Mesendoderm (in vitro differentiated cells): ENCODE measurements around the gene PDE1C.

Source experiments
- DNase-seq: peaks from one replicate; pipeline ENCODE4 v3.0.0; 2013
- H2AK5ac ChIP-seq: 2 replicates; pipeline ENCODE4 v1.6.1; 2013; ENCODE audit warnings: low read length, inconsistent platforms
- H2BK120ac ChIP-seq: 2 replicates; pipeline ENCODE4 v1.6.1; 2013; ENCODE audit warnings: low read depth, mild to moderate bottlenecking, low read length, moderate library complexity, mixed read lengths
- H2BK15ac ChIP-seq: replicated peaks from 2 replicates; pipeline ENCODE4 v1.6.1; 2013; ENCODE audit warnings: low read depth, mild to moderate bottlenecking, moderate library complexity
- H2BK5ac ChIP-seq: 2 replicates; pipeline ENCODE4 v1.6.1; 2013; ENCODE audit warnings: low read length, inconsistent platforms
- H3K18ac ChIP-seq: 2 replicates; pipeline ENCODE4 v1.6.1; 2013; ENCODE audit warnings: mild to moderate bottlenecking, low read length, mixed read lengths
- H3K23ac ChIP-seq: one replicate; pipeline ENCODE4 v1.6.1; 2013; ENCODE audit warnings: low read length
- H3K27ac ChIP-seq: 2 replicates; pipeline ENCODE4 v1.5.1; 2013; ENCODE audit warnings: low read depth, mild to moderate bottlenecking, inconsistent platforms, low read length, moderate library complexity
- H3K27me3 ChIP-seq: 2 replicates; pipeline ENCODE4 v1.6.1; 2013; ENCODE audit warnings: low read length, control low read depth, mild to moderate bottlenecking, inconsistent platforms; ENCODE audit not compliant: insufficient read depth, poor library complexity
- H3K36me3 ChIP-seq: 2 replicates; pipeline ENCODE4 v1.6.1; 2013; ENCODE audit warnings: low read length, inconsistent platforms; ENCODE audit not compliant: control insufficient read depth, insufficient read depth
- H3K4ac ChIP-seq: one replicate; pipeline ENCODE4 v1.6.1; 2013; ENCODE audit warnings: low read depth, mild to moderate bottlenecking, low read length, moderate library complexity
- H3K4me1 ChIP-seq: 2 replicates; pipeline ENCODE4 v1.6.1; 2013; ENCODE audit warnings: low read depth, low read length, inconsistent platforms; ENCODE audit not compliant: control insufficient read depth
- H3K4me2 ChIP-seq: 2 replicates; pipeline ENCODE4 v1.6.1; 2013; ENCODE audit warnings: low read length
- H3K4me3 ChIP-seq: 2 replicates; pipeline ENCODE4 v1.5.1; 2013; ENCODE audit warnings: mild to moderate bottlenecking, low read length
- H3K56ac ChIP-seq: one replicate; pipeline ENCODE4 v1.6.1; 2013; ENCODE audit warnings: low read length
- H3K79me1 ChIP-seq: 2 replicates; pipeline ENCODE4 v1.6.1; 2013; ENCODE audit warnings: low read length, inconsistent platforms
- H3K79me2 ChIP-seq: 2 replicates; pipeline ENCODE4 v1.6.1; 2013; ENCODE audit warnings: mild to moderate bottlenecking, low read length; ENCODE audit not compliant: control insufficient read depth, insufficient read depth
- H3K9ac ChIP-seq: 2 replicates; pipeline ENCODE4 v1.6.1; 2013; ENCODE audit warnings: low read length, inconsistent platforms
- H4K5ac ChIP-seq: one replicate; pipeline ENCODE4 v1.6.1; 2013; ENCODE audit warnings: low read length
- H4K8ac ChIP-seq: one replicate; pipeline ENCODE4 v1.6.1; 2013; ENCODE audit warnings: low read depth, mild to moderate bottlenecking, control low read depth, low read length, moderate library complexity
- WGBS: extraction: QIAGEN DNeasy Blood & Tissue Kit; methylation state at CpG from one replicate; pipeline ENCODE4 v1.1.7; 2013; ENCODE audit warnings: low lambda C conversion rate, missing lambda C conversion rate; ENCODE audit not compliant: insufficient coverage; ENCODE audit errors: extremely low coverage; 5-methylcytosine and 5-hydroxymethylcytosine counted together

Gene PDE1C

DNA sequence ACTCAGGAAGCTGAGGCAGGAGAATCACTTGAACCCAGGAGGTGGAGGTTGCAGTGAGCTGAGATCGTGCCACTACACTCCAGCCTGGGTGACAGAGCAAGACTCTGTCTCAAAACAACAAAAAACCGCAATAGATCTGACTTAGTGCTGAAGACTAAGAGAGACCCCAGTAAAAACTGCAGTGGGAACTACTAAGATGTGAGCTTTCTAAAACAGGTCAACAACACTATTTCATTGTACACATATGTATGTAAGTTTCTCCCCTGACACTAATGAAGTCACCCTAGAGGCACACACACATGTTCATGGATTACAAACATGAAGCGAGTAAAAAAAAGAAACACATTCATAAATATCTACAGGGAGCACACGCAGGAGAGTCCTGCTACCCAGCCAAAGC lies 68.3 kb downstream of the PDE1C start:
- Histone ChIP-seq H4K8ac (no peak overlapping the region), H4K5ac (no peak overlapping the region)
- DNase-seq: no peak

DNA sequence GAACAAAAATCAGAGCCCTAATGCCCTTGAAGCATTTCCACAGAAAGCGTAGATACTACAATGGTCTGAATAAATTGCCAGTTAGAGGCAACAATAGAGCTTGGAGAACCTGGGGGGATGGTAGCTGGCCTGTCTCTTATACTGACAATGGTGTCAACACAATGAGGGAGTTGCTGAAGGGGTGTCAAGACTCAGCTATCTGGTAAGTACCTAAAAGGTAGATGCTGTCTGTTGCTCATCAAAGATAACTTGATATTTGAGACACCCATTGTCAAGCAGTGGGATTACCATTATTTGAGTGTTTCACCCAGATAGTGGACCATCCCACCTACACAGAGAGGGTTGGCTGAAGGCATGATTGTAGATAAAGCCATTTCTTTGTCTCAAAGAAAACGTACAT lies 72.8 kb downstream of the PDE1C start:
- Histone ChIP-seq H2AK5ac (no peak overlapping the region), H3K23ac (no peak overlapping the region), H3K27me3 (no peaks in the 10 kb centered on the region), H3K4ac (no peak overlapping the region), H3K4me3 (no peak overlapping the region), H4K8ac (no peak overlapping the region), H3K27ac (no peak overlapping the region), H3K4me1 (no peaks in the 10 kb centered on the region), H3K79me2 (no peaks in the 10 kb centered on the region), H3K4me2 (no peak overlapping the region), H3K18ac (no peak overlapping the region), H3K9ac (no peak overlapping the region), H3K36me3 (no peaks in the 10 kb centered on the region), H3K56ac (no peak overlapping the region), H2BK15ac (no peak overlapping the region), H4K5ac (no peak overlapping the region), H3K79me1 (no peaks in the 10 kb centered on the region), H2BK5ac (no peak overlapping the region), H2BK120ac (no peak overlapping the region)
- WGBS: no CpG with 5 or more reads among the region's 2 CpGs
- DNase-seq: peak; percentile 51

More for the DNA sequence above, 68.3 kb downstream of the PDE1C start:
- no peak overlapping the region for H3K4me2 ChIP-seq
- no peaks in the 10 kb centered on the region for H3K4me1 ChIP-seq
- H3K56ac ChIP-seq: no peak overlapping the region
- H3K23ac ChIP-seq: no peak overlapping the region
- H2AK5ac ChIP-seq: no peak overlapping the region
- no peak overlapping the region for H3K4me3 ChIP-seq
- no peaks in the 10 kb centered on the region for H3K79me2 ChIP-seq
- no peak overlapping the region for H2BK120ac ChIP-seq
- no peaks in the 10 kb centered on the region for H3K27me3 ChIP-seq
- H3K36me3 ChIP-seq: no peaks in the 10 kb centered on the region
- no peak overlapping the region for H3K27ac ChIP-seq
- H3K4ac ChIP-seq: no peak overlapping the region
- no CpG with 5 or more reads among the region's 4 CpGs for WGBS
- no peak overlapping the region for H3K18ac ChIP-seq
- H3K9ac ChIP-seq: no peak overlapping the region
- H2BK5ac ChIP-seq: no peak overlapping the region
- no peaks in the 10 kb centered on the region for H3K79me1 ChIP-seq
- no peak overlapping the region for H2BK15ac ChIP-seq

DNA sequence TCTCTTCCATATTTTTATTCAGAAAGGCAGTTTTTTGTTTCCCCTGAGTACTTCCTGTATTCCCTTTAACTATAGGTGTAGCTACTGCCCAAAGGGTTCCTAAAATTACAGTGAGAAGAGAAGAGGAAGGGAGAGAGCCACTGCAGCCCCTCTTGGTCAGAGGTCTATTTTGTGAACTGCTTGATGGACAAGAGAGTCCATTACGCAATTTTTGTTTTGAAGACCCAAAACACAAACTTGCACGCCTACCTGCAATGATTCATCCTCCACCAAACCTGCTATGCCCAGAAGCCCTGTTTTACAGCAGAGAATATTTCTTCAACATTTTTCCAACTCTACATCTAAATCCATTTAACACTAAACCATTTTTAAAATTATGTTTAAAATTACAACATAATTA lies 75.1 kb downstream of the PDE1C start:
- Histone ChIP-seq H3K4me2 (no peak overlapping the region), H2BK15ac (no peak overlapping the region), H3K4ac (peak overlapping the region; percentile 16), H3K79me1 (no peaks in the 10 kb centered on the region), H3K27me3 (no peaks in the 10 kb centered on the region), H2AK5ac (no peak overlapping the region), H3K4me1 (no peaks in the 10 kb centered on the region), H4K5ac (no peak overlapping the region), H3K18ac (no peak overlapping the region), H3K36me3 (no peaks in the 10 kb centered on the region), H3K4me3 (no peak overlapping the region), H3K23ac (no peak overlapping the region), H2BK120ac (no peak overlapping the region), H3K56ac (no peak overlapping the region), H3K79me2 (no peaks in the 10 kb centered on the region), H2BK5ac (no peak overlapping the region), H3K9ac (no peak overlapping the region), H3K27ac (no peak overlapping the region), H4K8ac (no peak overlapping the region)
- no CpG with 5 or more reads among the region's 2 CpGs for WGBS
- DNase-seq: no peak

DNA sequence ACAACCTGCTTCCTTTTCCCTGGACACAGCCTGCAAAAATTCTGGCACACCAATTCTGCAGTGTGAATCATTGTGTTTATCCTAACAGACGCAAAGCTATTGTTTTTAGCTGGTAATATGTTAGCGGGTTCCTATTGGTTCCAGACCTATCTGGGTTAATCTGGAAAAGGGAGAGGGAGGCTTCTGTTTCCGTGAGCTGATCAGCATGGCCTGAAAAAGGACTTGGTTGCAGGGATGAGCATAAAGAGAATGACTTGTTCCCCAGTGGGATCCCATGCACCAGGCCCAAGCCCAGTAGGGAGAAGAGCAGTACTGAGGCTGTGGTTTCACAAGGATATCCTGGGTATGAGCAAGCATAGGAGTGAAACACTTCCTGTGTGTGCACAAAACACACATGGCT lies 78.4 kb downstream of the PDE1C start:
- Histone ChIP-seq H3K4me3 (no peak overlapping the region), H2BK15ac (no peak overlapping the region), H4K8ac (no peak overlapping the region), H3K79me1 (no peaks in the 10 kb centered on the region), H3K18ac (no peak overlapping the region), H4K5ac (no peak overlapping the region), H3K27me3 (no peaks in the 10 kb centered on the region), H3K4me1 (no peaks in the 10 kb centered on the region), H3K4ac (no peak overlapping the region), H2BK120ac (no peak overlapping the region), H3K9ac (no peak overlapping the region), H3K56ac (no peak overlapping the region), H2AK5ac (no peak overlapping the region), H3K27ac (no peak overlapping the region), H3K23ac (no peak overlapping the region), H3K4me2 (no peak overlapping the region), H2BK5ac (no peak overlapping the region), H3K36me3 (no peaks in the 10 kb centered on the region), H3K79me2 (no peaks in the 10 kb centered on the region)
- no peak for DNase-seq
- WGBS: no CpG with 5 or more reads among the region's 3 CpGs

DNA sequence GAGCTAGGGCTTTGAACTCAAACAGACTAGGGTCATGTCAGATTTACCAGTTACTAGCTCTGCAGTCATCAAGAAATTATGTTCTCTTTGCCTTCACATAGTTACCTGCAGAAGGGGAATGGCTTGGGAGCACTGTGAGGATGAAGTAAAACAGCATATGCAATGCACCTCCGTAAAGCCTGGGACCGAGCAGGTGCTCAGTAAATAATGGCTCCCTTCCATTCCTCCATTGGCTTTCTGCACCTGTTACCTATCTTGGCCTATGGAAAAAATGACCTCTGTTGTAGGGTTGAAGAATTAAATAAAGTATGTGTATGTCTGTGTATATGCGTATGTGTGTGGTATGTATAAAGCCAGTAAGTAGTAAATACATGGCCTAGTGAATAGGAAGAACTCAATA lies 78.8 kb downstream of the PDE1C start:
- Histone ChIP-seq H3K9ac (no peak overlapping the region), H3K27ac (no peak overlapping the region)

GRCh38 chr7:31986878-31987518 lies 83.2 kb downstream of the PDE1C start:
- Histone ChIP-seq H3K4me3 (no peak overlapping the region), H2BK5ac (no peak overlapping the region), H3K27me3 (no peaks in the 10 kb centered on the region), H2BK15ac (no peak overlapping the region), H4K5ac (no peak overlapping the region), H3K4me1 (no peaks in the 10 kb centered on the region), H3K79me1 (no peaks in the 10 kb centered on the region), H4K8ac (no peak overlapping the region), H3K36me3 (no peaks in the 10 kb centered on the region), H3K4ac (no peak overlapping the region), H3K18ac (no peak overlapping the region), H3K79me2 (no peaks in the 10 kb centered on the region), H3K27ac (no peak overlapping the region), H3K23ac (no peak overlapping the region), H3K56ac (no peak overlapping the region), H3K4me2 (no peak overlapping the region), H3K9ac (no peak overlapping the region), H2AK5ac (no peak overlapping the region), H2BK120ac (no peak overlapping the region)
- no peak for DNase-seq
- no CpG with 5 or more reads among the region's 5 CpGs for WGBS

More for the DNA sequence above, 78.8 kb downstream of the PDE1C start:
- no peak overlapping the region for H2BK120ac ChIP-seq
- H2BK15ac ChIP-seq: no peak overlapping the region
- no peak overlapping the region for H2BK5ac ChIP-seq
- no peak overlapping the region for H2AK5ac ChIP-seq
- H4K8ac ChIP-seq: no peak overlapping the region
- no peak overlapping the region for H3K4ac ChIP-seq
- WGBS: no CpG with 5 or more reads among the region's 3 CpGs
- no peaks in the 10 kb centered on the region for H3K79me1 ChIP-seq
- H3K4me1 ChIP-seq: no peaks in the 10 kb centered on the region
- H3K4me2 ChIP-seq: no peak overlapping the region
- no peak overlapping the region for H3K56ac ChIP-seq
- H3K18ac ChIP-seq: no peak overlapping the region
- no peaks in the 10 kb centered on the region for H3K36me3 ChIP-seq
- no peak overlapping the region for H3K4me3 ChIP-seq
- no peak overlapping the region for H4K5ac ChIP-seq
- H3K27me3 ChIP-seq: no peaks in the 10 kb centered on the region
- no peak for DNase-seq
- H3K23ac ChIP-seq: no peak overlapping the region
- no peaks in the 10 kb centered on the region for H3K79me2 ChIP-seq
